Uterus (tissue), 2 donors: ENCODE data around the gene SOCS2.

Source experiments
- POLR2A ChIP-seq, 2 donors: fragments of 450-650 bp; IDR thresholded peaks; one replicate each; pipeline ENCODE4 v1.6.1; 2016; ENCODE audit warnings: antibody characterized with exemption in 2 of 2, mild to moderate bottlenecking in 1 of 2, moderate library complexity in 1 of 2
- TF ChIP-seq, protein P1 (sequence below), 4 experiments: fragments of 200-600 bp in 2 of 4; fragments of 450-650 bp in 2 of 4; sonication (generic) in 2 of 4; IDR thresholded peaks; one replicate each; pipeline ENCODE4 v1.5.1; 2016 to 2019; ENCODE audit warnings: antibody characterized with exemption in 4 of 4, mild to moderate bottlenecking in 2 of 4, moderate library complexity in 1 of 4

DNA sequence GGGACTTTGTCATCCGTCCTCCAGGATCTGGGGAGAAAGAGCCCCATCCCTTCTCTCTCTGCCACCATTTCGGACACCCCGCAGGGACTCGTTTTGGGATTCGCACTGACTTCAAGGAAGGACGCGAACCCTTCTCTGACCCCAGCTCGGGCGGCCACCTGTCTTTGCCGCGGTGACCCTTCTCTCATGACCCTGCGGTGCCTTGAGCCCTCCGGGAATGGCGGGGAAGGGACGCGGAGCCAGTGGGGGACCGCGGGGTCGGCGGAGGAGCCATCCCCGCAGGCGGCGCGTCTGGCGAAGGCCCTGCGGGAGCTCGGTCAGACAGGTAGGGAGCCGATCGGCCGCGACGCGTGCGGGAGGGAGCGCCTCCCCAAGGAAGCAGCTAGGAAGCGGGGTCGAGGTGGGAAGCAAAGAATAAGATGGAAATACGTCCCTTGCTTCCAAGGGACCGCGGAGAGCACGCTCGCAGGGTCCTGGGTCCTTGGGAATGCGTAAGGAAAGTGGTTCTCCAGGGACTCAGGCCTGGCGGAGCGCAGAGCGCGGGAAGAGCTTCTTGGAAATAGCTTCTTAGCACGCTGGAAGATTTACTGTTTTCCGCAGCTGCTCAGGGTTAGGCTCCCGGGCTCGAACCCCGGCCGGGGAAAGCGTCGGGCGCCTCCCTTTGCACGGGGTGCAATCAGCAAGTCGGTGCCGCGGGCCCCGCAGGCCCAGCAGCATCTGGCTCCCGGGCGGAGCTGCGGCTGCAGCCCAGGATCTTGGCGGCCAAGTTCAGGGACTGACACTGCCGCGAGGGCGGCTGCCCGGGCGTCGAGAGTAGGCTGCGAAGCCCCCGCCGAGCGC lies 457 bp downstream of the SOCS2 start:
- TF ChIP-seq, protein P1, sequence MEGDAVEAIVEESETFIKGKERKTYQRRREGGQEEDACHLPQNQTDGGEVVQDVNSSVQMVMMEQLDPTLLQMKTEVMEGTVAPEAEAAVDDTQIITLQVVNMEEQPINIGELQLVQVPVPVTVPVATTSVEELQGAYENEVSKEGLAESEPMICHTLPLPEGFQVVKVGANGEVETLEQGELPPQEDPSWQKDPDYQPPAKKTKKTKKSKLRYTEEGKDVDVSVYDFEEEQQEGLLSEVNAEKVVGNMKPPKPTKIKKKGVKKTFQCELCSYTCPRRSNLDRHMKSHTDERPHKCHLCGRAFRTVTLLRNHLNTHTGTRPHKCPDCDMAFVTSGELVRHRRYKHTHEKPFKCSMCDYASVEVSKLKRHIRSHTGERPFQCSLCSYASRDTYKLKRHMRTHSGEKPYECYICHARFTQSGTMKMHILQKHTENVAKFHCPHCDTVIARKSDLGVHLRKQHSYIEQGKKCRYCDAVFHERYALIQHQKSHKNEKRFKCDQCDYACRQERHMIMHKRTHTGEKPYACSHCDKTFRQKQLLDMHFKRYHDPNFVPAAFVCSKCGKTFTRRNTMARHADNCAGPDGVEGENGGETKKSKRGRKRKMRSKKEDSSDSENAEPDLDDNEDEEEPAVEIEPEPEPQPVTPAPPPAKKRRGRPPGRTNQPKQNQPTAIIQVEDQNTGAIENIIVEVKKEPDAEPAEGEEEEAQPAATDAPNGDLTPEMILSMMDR (IDR thresholded peaks at IDR 0.05): no peak
- TF ChIP-seq POLR2A (IDR thresholded peaks at IDR 0.05): peak; percentile 2 to 9
